HepG2 (cell line): ENCODE measurements around the gene CCDC83. TPM values are rescaled to one million over a fixed set of nuclear protein-coding genes. Genes with fewer than 3 reads are reported as not detected.
A peak's percentile ranks its signal among the peaks of the same experiment; 100 is the strongest.

Source experiments
- ATAC-seq: fragments of 200-7000 bp; cut with Tn5 transposase; 3 replicates; pipeline ENCODE4 v1.9.1; 2020; ENCODE audit warnings: mild to moderate bottlenecking, moderate library complexity
- BruUV-seq: library from RNA; stranded (reverse); fragments of 400-500 nt; replicated peaks from 2 replicates; lab custom pipeline; 2021; lab: Mats Ljungman, UMichigan
- CTCF ChIA-PET: fragments of 300-600 bp; formaldehyde crosslinking; extraction: SDS; loops from one replicate; lab custom pipeline; 2021; ENCODE audit warnings: low total read pairs, inconsistent platforms, low intra/inter-chr PET ratio; lab: Yijun Ruan, JAX
- POLR2A ChIA-PET: fragments of 350-600 bp; sonication (Branson Sonifier 250); formaldehyde crosslinking; loops from one replicate; lab custom pipeline; 2020; ENCODE audit warnings: antibody characterized with exemption, inconsistent platforms; lab: Yijun Ruan, JAX
- DNase-seq: peaks from one replicate; pipeline ENCODE4 v3.0.0-alpha.2; 2015; ENCODE audit warnings: low spot score
- FAIRE-seq: peaks from 3 replicates; lab custom pipeline; 2011; peaks lifted over from hg19 to GRCh38; lab: Jason Lieb, UNC
- H2AFZ ChIP-seq: one replicate; pipeline ENCODE4 v1.6.1; 2011; ENCODE audit warnings: low read length, inconsistent platforms
- H3K27ac ChIP-seq: fragments of 300-600 bp; 3 replicates; pipeline ENCODE4 v1.8.0; 2011; ENCODE audit warnings: mixed run types, mild to moderate bottlenecking, mixed read lengths, low read length, inconsistent platforms; ENCODE audit not compliant: insufficient read depth; ENCODE audit errors: extremely low read length
- H3K27me3 ChIP-seq, 2 experiments: fragments of 200-600 bp in 1 of 2; 2 replicates in 1 of 2; 3 replicates in 1 of 2; pipeline versions ENCODE4 v1.6.0 to v1.8.0; 2011; ENCODE audit warnings: low read length in 2 of 2, mild to moderate bottlenecking in 2 of 2, moderate library complexity in 2 of 2, inconsistent platforms in 1 of 2; ENCODE audit not compliant: insufficient read depth in 2 of 2, control insufficient read depth in 1 of 2
- H3K36me3 ChIP-seq, 2 experiments: fragments of 200-600 bp in 1 of 2; replicated peaks in 1 of 2; 2 replicates in 1 of 2; 3 replicates in 1 of 2; pipeline versions ENCODE4 v1.5.1 to v1.8.0; 2011; ENCODE audit warnings: low read length in 2 of 2, inconsistent platforms in 1 of 2; ENCODE audit not compliant: insufficient read depth in 2 of 2, control insufficient read depth in 1 of 2
- H3K4me1 ChIP-seq: 2 replicates; pipeline ENCODE4 v1.5.1; 2012; ENCODE audit warnings: low read length, inconsistent platforms; ENCODE audit not compliant: insufficient read depth
- H3K4me2 ChIP-seq: 2 replicates; pipeline ENCODE4 v1.6.0; 2011; ENCODE audit warnings: low read depth, low read length, inconsistent platforms
- H3K4me3 ChIP-seq, 3 experiments: fragments of 200-600 bp in 1 of 3; sonication (generic), shearing (Covaris generic) in 1 of 3; replicated peaks in 1 of 3; 2 replicates each; pipeline ENCODE4 v1.5.1; 2011 to 2016; ENCODE audit warnings: low read length in 3 of 3, inconsistent platforms in 2 of 3, low read depth in 2 of 3, mild to moderate bottlenecking in 2 of 3, control low read depth in 1 of 3, mixed read lengths in 1 of 3; ENCODE audit not compliant: insufficient read depth in 1 of 3
- H3K79me2 ChIP-seq: one replicate; pipeline ENCODE4 v1.6.1; 2011; ENCODE audit warnings: low read length, inconsistent platforms; ENCODE audit not compliant: insufficient read depth
- H3K9ac ChIP-seq: 2 replicates; pipeline ENCODE4 v1.6.0; 2011; ENCODE audit warnings: mild to moderate bottlenecking, low read depth, low read length, inconsistent platforms; ENCODE audit not compliant: insufficient read depth
- H3K9me3 ChIP-seq: 2 replicates; pipeline ENCODE4 v1.5.1; 2012; ENCODE audit warnings: mild to moderate bottlenecking, low read length
- H4K20me1 ChIP-seq: 2 replicates; pipeline ENCODE4 v1.6.0; 2011; ENCODE audit warnings: inconsistent platforms, mild to moderate bottlenecking, low read length, moderate library complexity; ENCODE audit not compliant: insufficient read depth
- BCL6 ChIP-seq: IDR thresholded peaks from 2 replicates; pipeline ENCODE4 v1.6.1; 2016; ENCODE audit warnings: missing genetic modification reagents, missing compliant biosample characterization
- CREB1 ChIP-seq, 2 experiments: fragments of 450-650 bp in 1 of 2; IDR thresholded peaks; 2 replicates each; pipeline ENCODE4 v1.6.1; 2016 to 2017; ENCODE audit warnings: control low read depth in 1 of 2, mild to moderate bottlenecking in 1 of 2, missing compliant biosample characterization in 1 of 2, missing genetic modification characterization in 1 of 2
- IRF2 ChIP-seq: IDR thresholded peaks from 2 replicates; pipeline ENCODE4 v1.6.1; 2018; ENCODE audit warnings: missing genetic modification reagents, missing compliant biosample characterization
- JARID2 ChIP-seq: sonication (generic); formaldehyde crosslinking; IDR thresholded peaks from 2 replicates; pipeline ENCODE4 v1.8.1; 2023; ENCODE audit warnings: missing genetic modification reagents, inconsistent platforms; ENCODE audit not compliant: insufficient replicate concordance
- NR1H2 ChIP-seq: sonication (generic); formaldehyde crosslinking; IDR thresholded peaks from 2 replicates; pipeline ENCODE4 v1.8.1; 2022; ENCODE audit warnings: low read depth, missing genetic modification reagents, borderline replicate concordance
- RAD21 ChIP-seq: fragments of 450-650 bp; formaldehyde crosslinking; IDR thresholded peaks from 2 replicates; pipeline ENCODE4 v1.5.0; 2020; ENCODE audit warnings: mild to moderate bottlenecking
- SALL2 ChIP-seq: sonication (generic); formaldehyde crosslinking; IDR thresholded peaks from 2 replicates; pipeline ENCODE4 v1.8.1; 2023; ENCODE audit warnings: mild to moderate bottlenecking, missing genetic modification reagents, inconsistent platforms
- SMC3 ChIP-seq: IDR thresholded peaks from 2 replicates; pipeline ENCODE4 v1.6.1; 2011; ENCODE audit warnings: low read length, improper control_type of control experiment
- ZBTB42 ChIP-seq: sonication (generic); formaldehyde crosslinking; IDR thresholded peaks from 2 replicates; pipeline ENCODE4 v1.5.0; 2020; ENCODE audit warnings: mild to moderate bottlenecking, missing genetic modification reagents
- ZMAT3 ChIP-seq: sonication (generic); formaldehyde crosslinking; conservative IDR thresholded peaks from 2 replicates; pipeline ENCODE4 v1.7.0; 2021; ENCODE audit warnings: missing genetic modification reagents
- ZNF501 ChIP-seq: sonication (generic); formaldehyde crosslinking; IDR thresholded peaks from 2 replicates; pipeline ENCODE4 v1.5.1; 2020; ENCODE audit warnings: mild to moderate bottlenecking, moderate library complexity, missing genetic modification reagents
- ZNF644 ChIP-seq: IDR thresholded peaks from 2 replicates; pipeline ENCODE4 v1.6.1; 2016; ENCODE audit warnings: low read depth
- ZNF678 ChIP-seq: sonication (generic); formaldehyde crosslinking; IDR thresholded peaks from 2 replicates; pipeline ENCODE4 v1.4.0; 2020; ENCODE audit warnings: mild to moderate bottlenecking, missing genetic modification reagents
- WGBS: methylation state at CpG from one replicate; pipeline ENCODE4 v1.1.6; 2017; ENCODE audit warnings: low lambda C conversion rate; 5-methylcytosine and 5-hydroxymethylcytosine counted together
- in situ Hi-C: cut with HindIII; loops from 2 replicates; pipeline ENCODE4 v1.10.0; 2017; ENCODE audit warnings: low pct_unique_long_range_greater_than_20kb; ENCODE audit not compliant: extremely low pct_ligation_motif_present
- intact Hi-C: fragments of 100-400 bp; cut with micrococcal nuclease; formaldehyde crosslinking; loops from one replicate; pipeline ENCODE4 v1.10.0; 2022; ENCODE audit not compliant: unreplicated experiment
- polyA plus RNA-seq, 8 experiments: library from polyadenylated mRNA; depleted of rRNA in 3 of 8; stranded (reverse) in 7 of 8; unstranded in 1 of 8; fragments of >200 nt; fragmentation: Illumina TruSeq in 4 of 8; extraction: Trizol in 4 of 8; gene quantifications; 2 replicates each; pipeline versions ENCODE4 v1.2.1 to v1.2.3, GENCODE V29; 2011 to 2016; ENCODE audit warnings: low read depth in 4 of 8, missing spikeins in 1 of 8, mixed read lengths in 1 of 8; ENCODE audit not compliant: insufficient read depth in 1 of 8
- total RNA-seq, 5 experiments: library from RNA; depleted of rRNA; stranded (reverse); fragments of >200 nt; fragmentation: Illumina TruSeq; extraction: Trizol; gene quantifications; 2 replicates each; pipeline ENCODE4 v1.2.3, GENCODE V29; 2016; ENCODE audit warnings: low read depth in 1 of 5
- TF ChIP-seq, protein P1 (sequence below): sonication (generic); formaldehyde crosslinking; IDR thresholded peaks from 2 replicates; pipeline ENCODE4 v1.5.1; 2020; ENCODE audit warnings: missing genetic modification reagents, mild to moderate bottlenecking, borderline replicate concordance
- TF ChIP-seq, protein P2 (sequence below): sonication (generic); formaldehyde crosslinking; IDR thresholded peaks from 2 replicates; pipeline ENCODE4 v1.4.0; 2020; ENCODE audit warnings: mild to moderate bottlenecking, missing genetic modification reagents, borderline replicate concordance
- TF ChIP-seq, protein P3 (sequence below): IDR thresholded peaks from 2 replicates; pipeline ENCODE4 v1.6.1; 2012; ENCODE audit warnings: low read depth, low read length, improper control_type of control experiment

The CCDC83 gene
- total and polyA plus RNA-seq, 2 of the 13 experiments (the other 11 are each of a cell fraction or from before 2014, with no cell fraction given): not detected

DNA sequence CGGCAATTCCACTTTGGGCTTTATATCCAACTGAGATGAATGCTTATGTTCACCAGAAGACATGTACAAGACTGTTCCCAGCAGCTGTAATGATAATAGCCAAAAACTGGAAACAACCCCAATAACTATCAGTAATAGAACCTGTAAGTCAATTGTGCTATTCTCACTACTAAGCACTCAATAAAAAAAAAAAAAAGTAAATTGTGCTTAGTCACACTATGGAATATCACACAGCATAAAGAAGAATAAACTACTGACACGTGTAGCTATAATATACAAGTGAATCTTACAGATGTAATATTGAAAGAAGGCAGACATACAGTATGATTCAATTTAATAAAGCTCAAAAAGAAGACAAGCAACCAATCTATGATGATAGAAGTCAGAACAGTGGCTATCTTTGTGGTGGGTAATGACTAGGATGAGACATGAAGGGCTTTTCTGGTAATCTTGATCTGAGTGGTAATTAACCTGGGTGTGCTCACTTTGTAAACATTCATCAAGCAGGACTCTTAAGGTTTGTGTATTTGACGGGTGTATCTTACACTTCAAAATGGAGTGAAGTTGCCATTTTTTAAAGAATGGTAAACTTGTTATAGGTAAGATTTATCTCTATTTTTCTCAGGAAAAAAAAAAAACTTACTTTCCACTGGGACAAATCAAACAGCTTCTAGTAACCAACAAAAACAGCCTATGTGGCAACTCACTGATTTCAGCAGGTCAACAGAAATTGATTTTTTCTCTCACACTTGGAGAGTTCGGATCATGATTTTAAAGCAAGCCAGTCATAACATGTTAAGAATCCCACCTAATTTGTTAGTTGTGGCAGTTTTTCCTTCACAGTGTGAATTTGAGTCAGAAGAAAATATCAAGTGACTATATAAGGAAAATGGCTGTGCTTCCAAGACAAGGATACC lies 84.2 kb downstream of the CCDC83 start (continued):
- TF ChIP-seq, protein P1, sequence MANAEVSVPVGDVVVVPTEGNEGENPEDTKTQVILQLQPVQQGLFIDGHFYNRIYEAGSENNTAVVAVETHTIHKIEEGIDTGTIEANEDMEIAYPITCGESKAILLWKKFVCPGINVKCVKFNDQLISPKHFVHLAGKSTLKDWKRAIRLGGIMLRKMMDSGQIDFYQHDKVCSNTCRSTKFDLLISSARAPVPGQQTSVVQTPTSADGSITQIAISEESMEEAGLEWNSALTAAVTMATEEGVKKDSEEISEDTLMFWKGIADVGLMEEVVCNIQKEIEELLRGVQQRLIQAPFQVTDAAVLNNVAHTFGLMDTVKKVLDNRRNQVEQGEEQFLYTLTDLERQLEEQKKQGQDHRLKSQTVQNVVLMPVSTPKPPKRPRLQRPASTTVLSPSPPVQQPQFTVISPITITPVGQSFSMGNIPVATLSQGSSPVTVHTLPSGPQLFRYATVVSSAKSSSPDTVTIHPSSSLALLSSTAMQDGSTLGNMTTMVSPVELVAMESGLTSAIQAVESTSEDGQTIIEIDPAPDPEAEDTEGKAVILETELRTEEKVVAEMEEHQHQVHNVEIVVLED (CRISPR knock-in tag): no peak
- TF ChIP-seq JARID2 (CRISPR knock-in tag): no peak
- TF ChIP-seq, protein P2, sequence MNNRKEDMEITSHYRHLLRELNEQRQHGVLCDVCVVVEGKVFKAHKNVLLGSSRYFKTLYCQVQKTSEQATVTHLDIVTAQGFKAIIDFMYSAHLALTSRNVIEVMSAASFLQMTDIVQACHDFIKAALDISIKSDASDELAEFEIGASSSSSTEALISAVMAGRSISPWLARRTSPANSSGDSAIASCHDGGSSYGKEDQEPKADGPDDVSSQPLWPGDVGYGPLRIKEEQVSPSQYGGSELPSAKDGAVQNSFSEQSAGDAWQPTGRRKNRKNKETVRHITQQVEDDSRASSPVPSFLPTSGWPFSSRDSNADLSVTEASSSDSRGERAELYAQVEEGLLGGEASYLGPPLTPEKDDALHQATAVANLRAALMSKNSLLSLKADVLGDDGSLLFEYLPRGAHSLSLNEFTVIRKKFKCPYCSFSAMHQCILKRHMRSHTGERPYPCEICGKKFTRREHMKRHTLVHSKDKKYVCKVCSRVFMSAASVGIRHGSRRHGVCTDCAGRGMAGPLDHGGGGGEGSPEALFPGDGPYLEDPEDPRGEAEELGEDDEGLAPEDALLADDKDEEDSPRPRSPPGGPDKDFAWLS (CRISPR knock-in tag): no peak
- TF ChIP-seq ZNF678: no peak

DNA sequence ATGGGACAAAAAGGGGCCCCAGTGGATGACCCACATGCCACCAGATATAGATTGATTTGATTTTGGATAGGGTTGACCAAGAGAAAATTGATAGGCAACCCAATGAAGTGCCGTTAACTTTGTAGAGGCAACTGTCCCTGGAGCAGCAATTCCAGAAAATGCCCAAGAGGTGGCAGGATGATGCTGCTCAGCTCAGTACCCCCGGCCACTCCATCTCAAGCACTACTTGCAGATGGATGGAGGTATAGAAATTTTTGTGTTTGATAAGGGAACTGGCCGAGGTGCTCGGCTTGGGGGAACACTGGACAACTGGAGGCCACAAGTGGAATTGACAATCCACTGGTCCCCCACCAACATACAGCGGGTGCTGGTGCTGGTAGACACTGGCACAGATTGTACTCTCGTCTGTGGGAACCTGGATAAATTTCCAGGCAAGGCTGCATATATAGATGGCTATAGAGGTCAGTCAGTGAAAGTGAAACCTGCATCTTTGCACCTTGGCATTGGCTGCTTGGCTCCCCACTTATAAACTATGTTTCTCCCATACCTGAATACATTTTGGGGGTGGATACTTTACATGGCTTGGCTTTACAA lies 86.3 kb downstream of the CCDC83 start:
- Histone ChIP-seq H3K4me3 (no peak overlapping the region), H3K9me3 (no peaks in the 10 kb centered on the region), H3K4me1 (peaks cover 31% of the 10 kb centered on the region), H4K20me1 (no peaks in the 10 kb centered on the region), H3K27me3 (no peaks in the 10 kb centered on the region), H3K79me2 (no peaks in the 10 kb centered on the region), H3K9ac (no peak overlapping the region), H3K36me3 (no peaks in the 10 kb centered on the region), H3K4me2 (no peak overlapping the region), H2AFZ (no peak overlapping the region), H3K27ac (no peak overlapping the region)
- POLR2A ChIA-PET: no interaction called here
- CTCF ChIA-PET: interaction anchor here (1.1 kb wide), 1 partner anchor 350 kb away, joined by 3 read pairs; no protein-coding TSS in a partner anchor
- intact Hi-C loops (loop anchor here (1.0 to 2.0 kb wide), 3 partner anchors 87 to 351 kb away; partner anchors contain the start of gene CCDC83), in situ Hi-C loops (loop anchor here (10.0 to 25.0 kb wide), 2 partner anchors 271 to 353 kb away; no protein-coding TSS in a partner anchor)
- DNase-seq (peak; percentile 56), FAIRE-seq (peak; percentile 51), ATAC-seq (peak; percentile 81)
- BruUV-seq: no TSS peak
- WGBS: 12% methylated on average over 4 of the region's 6 CpGs
- TF ChIP-seq BCL6 (CRISPR knock-in tag): no peak
- no peak for TF ChIP-seq NR1H2
- no peak for TF ChIP-seq ZBTB42 (CRISPR knock-in tag)
- TF ChIP-seq RAD21 (CRISPR knock-in tag): peak; percentile 72
- no peak for TF ChIP-seq ZMAT3 (CRISPR knock-in tag)
- TF ChIP-seq, protein P3, sequence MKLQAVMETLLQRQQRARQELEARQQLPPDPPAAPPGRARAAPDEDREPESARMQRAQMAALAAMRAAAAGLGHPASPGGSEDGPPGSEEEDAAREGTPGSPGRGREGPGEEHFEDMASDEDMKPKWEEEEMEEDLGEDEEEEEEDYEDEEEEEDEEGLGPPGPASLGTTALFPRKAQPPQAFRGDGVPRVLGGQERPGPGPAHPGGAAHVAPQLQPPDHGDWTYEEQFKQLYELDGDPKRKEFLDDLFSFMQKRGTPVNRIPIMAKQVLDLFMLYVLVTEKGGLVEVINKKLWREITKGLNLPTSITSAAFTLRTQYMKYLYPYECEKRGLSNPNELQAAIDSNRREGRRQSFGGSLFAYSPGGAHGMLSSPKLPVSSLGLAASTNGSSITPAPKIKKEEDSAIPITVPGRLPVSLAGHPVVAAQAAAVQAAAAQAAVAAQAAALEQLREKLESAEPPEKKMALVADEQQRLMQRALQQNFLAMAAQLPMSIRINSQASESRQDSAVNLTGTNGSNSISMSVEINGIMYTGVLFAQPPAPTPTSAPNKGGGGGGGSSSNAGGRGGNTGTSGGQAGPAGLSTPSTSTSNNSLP: no peak
- TF ChIP-seq ZNF501: 0 out of 2 replicates have a peak, but pooled peaks have one; percentile 23
- no peak for TF ChIP-seq SALL2 (CRISPR knock-in tag)
- 0 out of 2 replicates have a peak, but pooled peaks have one; percentile 39 for TF ChIP-seq ZNF644 (CRISPR knock-in tag)
- no peak for TF ChIP-seq CREB1 (IDR thresholded peaks at IDR 0.05)
- no peak for TF ChIP-seq CREB1 (CRISPR knock-in tag; IDR thresholded peaks at IDR 0.05)
- TF ChIP-seq SMC3: peak; percentile 86
- TF ChIP-seq IRF2 (CRISPR knock-in tag): 0 out of 2 replicates have a peak, but pooled peaks have one; percentile 23
